HG03097 (cell line): Measurements from ENCODE around the gene SLC2A13.
"Not testable (repeated sequence)": the region's sequence is repeated elsewhere in the genome, so short reads cannot be mapped to it uniquely, and the experiment has no call there.

Source experiments
- ATAC-seq: cut with Tn5 transposase; IDR thresholded peaks from one replicate; pipeline ENCODE4 v1.9.1; 2021; ENCODE audit not compliant: unreplicated experiment, low FRiP score

Gene SLC2A13

GRCh38 chr12:39777465-39777864 is 328.4 kb downstream of the SLC2A13 start:
- ATAC-seq: no peak

GRCh38 chr12:39773266-39773665 is 332.6 kb downstream of the SLC2A13 start:
- ATAC-seq: no peak

DNA sequence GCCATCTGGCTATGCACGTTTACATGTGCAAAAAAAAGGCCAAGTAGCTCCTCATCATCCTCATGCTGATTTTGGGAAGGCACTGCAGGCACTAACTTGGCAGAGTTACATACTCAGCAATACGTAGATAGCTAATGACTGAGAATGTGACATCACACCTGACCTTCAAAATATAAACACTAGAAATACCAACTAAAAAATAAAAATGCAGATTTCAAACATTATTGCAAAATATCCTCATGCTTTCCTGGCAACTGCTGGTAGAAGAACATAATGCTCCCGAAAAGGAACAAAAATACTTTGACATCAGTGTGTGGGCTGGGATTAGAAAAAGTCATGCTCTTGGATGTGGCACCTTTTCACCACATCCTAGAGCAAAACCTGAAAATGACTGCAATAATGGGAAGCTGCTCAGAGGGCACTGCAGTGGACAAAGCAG is 333.0 kb downstream of the SLC2A13 start:
- no peak for ATAC-seq

- ATAC-seq: no peak
Measured at GRCh38 chr12:39771456-39771855, 334.4 kb downstream of the SLC2A13 start.

GRCh38 chr12:39764944-39765560 is 340.8 kb downstream of the SLC2A13 start:
- no peak for ATAC-seq

GRCh38 chr12:39763890-39764169 is 342.1 kb downstream of the SLC2A13 start:
- no peak for ATAC-seq

DNA sequence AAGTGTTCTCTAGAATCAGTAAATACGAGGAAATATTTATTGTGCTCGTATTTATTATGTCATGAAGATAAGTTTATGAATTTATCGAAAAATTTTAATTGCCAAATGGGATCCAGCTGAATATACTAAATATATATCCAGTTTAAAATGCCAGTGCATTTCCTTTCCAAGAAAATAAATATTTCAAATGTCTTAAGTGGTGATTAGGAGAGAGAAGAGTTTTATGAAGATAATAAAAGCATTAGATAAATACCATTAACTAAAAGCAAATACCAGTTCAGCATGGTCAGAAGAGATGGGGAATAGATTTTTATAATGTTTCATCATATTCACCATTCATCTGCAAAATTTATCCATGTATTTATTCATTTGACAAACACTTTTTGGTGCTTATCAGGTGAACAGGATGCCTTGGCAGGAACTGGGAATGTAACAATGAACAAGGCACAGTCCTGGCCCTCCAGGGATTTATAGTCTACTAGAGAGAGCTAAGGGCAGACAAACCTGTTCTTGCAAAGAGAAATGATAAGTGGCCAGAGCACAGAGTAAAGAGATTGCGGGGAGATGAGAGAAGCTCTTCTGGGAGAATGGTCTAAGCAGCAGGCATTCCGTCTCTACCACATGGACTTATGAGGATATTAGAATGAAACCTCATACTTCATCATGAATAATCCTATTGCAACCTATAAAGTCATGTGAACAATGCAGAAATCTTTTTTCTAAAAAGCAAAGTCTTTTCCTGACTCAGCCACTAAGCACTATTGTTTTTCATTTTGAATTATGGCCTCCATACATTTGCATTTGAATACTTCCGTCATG is 342.6 kb downstream of the SLC2A13 start:
- ATAC-seq: no peak

DNA sequence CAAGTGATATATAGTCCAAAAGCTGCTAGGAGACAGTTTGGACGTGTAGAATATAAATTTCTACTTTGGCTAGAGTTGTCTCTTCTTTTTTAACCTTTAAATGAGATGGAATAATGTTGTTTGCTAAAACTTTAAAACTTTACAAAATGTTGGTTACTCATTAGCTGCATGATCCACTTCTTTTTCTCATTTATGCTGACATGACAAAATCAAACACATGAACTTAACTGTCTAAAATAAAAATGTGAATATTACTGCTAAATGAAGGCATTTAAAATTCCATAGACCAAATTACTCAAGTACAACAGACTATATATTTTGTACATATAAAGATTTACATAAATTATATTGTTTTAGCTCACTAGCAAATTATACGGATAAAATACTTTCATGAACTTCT is 350.4 kb downstream of the SLC2A13 start:
- no peak for ATAC-seq

- no peak for ATAC-seq
Measured at GRCh38 chr12:39752482-39753137, 353.3 kb downstream of the SLC2A13 start.

GRCh38 chr12:39746151-39746550 is 359.7 kb downstream of the SLC2A13 start:
- not testable (repeated sequence) for ATAC-seq

- ATAC-seq: no peak
Measured at GRCh38 chr12:39743655-39744054, 362.2 kb downstream of the SLC2A13 start.

GRCh38 chr12:39736406-39736805 is 369.5 kb downstream of the SLC2A13 start:
- ATAC-seq: no peak

GRCh38 chr12:39723831-39724230 is 382.1 kb downstream of the SLC2A13 start:
- no peak for ATAC-seq

- no peak for ATAC-seq
Measured at GRCh38 chr12:39722504-39722903, 383.4 kb downstream of the SLC2A13 start.

DNA sequence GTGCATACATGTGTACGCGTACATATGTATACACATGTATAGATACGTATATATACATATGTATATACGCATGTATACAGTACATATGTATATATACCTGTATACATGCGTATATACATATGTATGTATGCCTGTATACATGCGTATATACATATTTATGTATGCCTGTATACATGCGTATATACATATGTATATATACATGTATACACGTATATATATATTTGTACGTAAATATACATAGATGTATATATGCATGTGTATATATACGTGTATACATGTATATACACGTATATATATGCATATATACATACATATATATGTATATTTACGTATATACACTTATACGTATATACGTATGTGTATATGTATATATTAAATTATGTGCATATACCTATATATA is 392.3 kb downstream of the SLC2A13 start:
- ATAC-seq: no peak

GRCh38 chr12:39712334-39712733 is 393.5 kb downstream of the SLC2A13 start:
- no peak for ATAC-seq
